HepG2 (cell line): ENCODE results near the gene PDZD7. TPM values are rescaled to one million over a fixed set of nuclear protein-coding genes. Genes with fewer than 3 reads are reported as not detected.
A peak's percentile ranks its signal among the peaks of the same experiment; 100 is the strongest.

Experiments used
- ARID2 ChIP-seq: sonication (generic); formaldehyde crosslinking; IDR thresholded peaks from 2 replicates; pipeline ENCODE4 v1.8.1; 2022; ENCODE audit warnings: mild to moderate bottlenecking, missing genetic modification reagents, borderline replicate concordance
- CENPBD1 ChIP-seq: sonication (generic); formaldehyde crosslinking; IDR thresholded peaks from 2 replicates; pipeline ENCODE4 v1.8.0; 2022; ENCODE audit warnings: missing genetic modification reagents, low read depth, mild to moderate bottlenecking, borderline replicate concordance
- CERS6 ChIP-seq: sonication (generic); formaldehyde crosslinking; IDR thresholded peaks from 2 replicates; pipeline ENCODE4 v1.5.0; 2020; ENCODE audit warnings: missing genetic modification reagents
- EED ChIP-seq: sonication (generic); formaldehyde crosslinking; IDR thresholded peaks from 2 replicates; pipeline ENCODE4 v1.5.0; 2020; ENCODE audit warnings: mild to moderate bottlenecking, missing genetic modification reagents
- ISX ChIP-seq: sonication (generic); formaldehyde crosslinking; conservative IDR thresholded peaks from 2 replicates; pipeline ENCODE4 v1.5.0; 2020; ENCODE audit warnings: missing genetic modification reagents
- NFYB ChIP-seq: sonication (generic); formaldehyde crosslinking; IDR thresholded peaks from 2 replicates; pipeline ENCODE4 v1.4.0; 2020; ENCODE audit warnings: missing genetic modification reagents
- NFYC ChIP-seq: IDR thresholded peaks from 2 replicates; pipeline ENCODE4 v1.6.1; 2016; ENCODE audit warnings: missing genetic modification reagents, missing compliant biosample characterization
- NR2F6 ChIP-seq, 2 experiments: IDR thresholded peaks; 2 replicates each; pipeline ENCODE4 v1.6.1; 2016; ENCODE audit warnings: antibody characterized with exemption in 1 of 2, mild to moderate bottlenecking in 1 of 2
- SATB2 ChIP-seq: sonication (generic); formaldehyde crosslinking; IDR thresholded peaks from 2 replicates; pipeline ENCODE4 v1.5.0; 2020; ENCODE audit warnings: missing genetic modification reagents
- SMYD3 ChIP-seq: sonication (generic); formaldehyde crosslinking; IDR thresholded peaks from 2 replicates; pipeline ENCODE4 v1.8.1; 2023; ENCODE audit warnings: mild to moderate bottlenecking, missing genetic modification reagents
- TGIF2 ChIP-seq: IDR thresholded peaks from 2 replicates; pipeline ENCODE4 v1.6.1; 2016; ENCODE audit warnings: control low read depth, missing compliant biosample characterization
- ZBTB39 ChIP-seq: sonication (generic); formaldehyde crosslinking; IDR thresholded peaks from 2 replicates; pipeline ENCODE4 v1.5.0; 2020; ENCODE audit warnings: missing genetic modification reagents
- ZBTB42 ChIP-seq: sonication (generic); formaldehyde crosslinking; IDR thresholded peaks from 2 replicates; pipeline ENCODE4 v1.5.0; 2020; ENCODE audit warnings: mild to moderate bottlenecking, missing genetic modification reagents
- ZFP90 ChIP-seq: sonication (generic); formaldehyde crosslinking; IDR thresholded peaks from 2 replicates; pipeline ENCODE4 v1.8.0; 2022; ENCODE audit warnings: missing genetic modification reagents, mild to moderate bottlenecking, inconsistent platforms, borderline replicate concordance
- ZFP91 ChIP-seq: sonication (generic); formaldehyde crosslinking; IDR thresholded peaks from 2 replicates; pipeline ENCODE4 v1.9.0; 2022; ENCODE audit warnings: missing genetic modification reagents, mild to moderate bottlenecking, borderline replicate concordance
- ZFYVE20 ChIP-seq: sonication (generic); formaldehyde crosslinking; IDR thresholded peaks from 2 replicates; pipeline ENCODE4 v1.8.0; 2023; ENCODE audit warnings: low read depth, mild to moderate bottlenecking, moderate library complexity, missing genetic modification reagents, borderline replicate concordance
- ZNF224 ChIP-seq: sonication (generic); formaldehyde crosslinking; IDR thresholded peaks from 2 replicates; pipeline ENCODE4 v1.5.0; 2020; ENCODE audit warnings: mild to moderate bottlenecking, missing genetic modification reagents
- ZNF251 ChIP-seq: sonication (generic); formaldehyde crosslinking; IDR thresholded peaks from 2 replicates; pipeline ENCODE4 v1.9.0; 2021; ENCODE audit warnings: mild to moderate bottlenecking, missing genetic modification reagents
- ZNF563 ChIP-seq: sonication (generic); formaldehyde crosslinking; IDR thresholded peaks from 2 replicates; pipeline ENCODE4 v1.8.0; 2022; ENCODE audit warnings: mild to moderate bottlenecking, moderate library complexity, missing genetic modification reagents
- ZNF777 ChIP-seq: sonication (generic); formaldehyde crosslinking; IDR thresholded peaks from 2 replicates; pipeline ENCODE4 v1.4.0; 2020; ENCODE audit warnings: missing genetic modification reagents
- ZSCAN25 ChIP-seq: sonication (generic); formaldehyde crosslinking; IDR thresholded peaks from 2 replicates; pipeline ENCODE4 v1.8.0; 2022; ENCODE audit warnings: mild to moderate bottlenecking, missing genetic modification reagents
- polyA plus RNA-seq, 8 experiments: library from polyadenylated mRNA; depleted of rRNA in 3 of 8; stranded (reverse) in 7 of 8; unstranded in 1 of 8; fragments of >200 nt; fragmentation: Illumina TruSeq in 4 of 8; extraction: Trizol in 4 of 8; gene quantifications; 2 replicates each; pipeline versions ENCODE4 v1.2.1 to v1.2.3, GENCODE V29; 2011 to 2016; ENCODE audit warnings: low read depth in 4 of 8, missing spikeins in 1 of 8, mixed read lengths in 1 of 8; ENCODE audit not compliant: insufficient read depth in 1 of 8
- total RNA-seq, 5 experiments: library from RNA; depleted of rRNA; stranded (reverse); fragments of >200 nt; fragmentation: Illumina TruSeq; extraction: Trizol; gene quantifications; 2 replicates each; pipeline ENCODE4 v1.2.3, GENCODE V29; 2016; ENCODE audit warnings: low read depth in 1 of 5
- TF ChIP-seq, protein P1 (sequence below): sonication (generic); formaldehyde crosslinking; IDR thresholded peaks from 2 replicates; pipeline ENCODE4 v1.5.1; 2020; ENCODE audit warnings: missing genetic modification reagents, mild to moderate bottlenecking, borderline replicate concordance

Gene PDZD7
- total and polyA plus RNA-seq, 2 of the 13 experiments (the other 11 are each of a cell fraction or from before 2014, with no cell fraction given) = 0.58 to 0.73 TPM

DNA sequence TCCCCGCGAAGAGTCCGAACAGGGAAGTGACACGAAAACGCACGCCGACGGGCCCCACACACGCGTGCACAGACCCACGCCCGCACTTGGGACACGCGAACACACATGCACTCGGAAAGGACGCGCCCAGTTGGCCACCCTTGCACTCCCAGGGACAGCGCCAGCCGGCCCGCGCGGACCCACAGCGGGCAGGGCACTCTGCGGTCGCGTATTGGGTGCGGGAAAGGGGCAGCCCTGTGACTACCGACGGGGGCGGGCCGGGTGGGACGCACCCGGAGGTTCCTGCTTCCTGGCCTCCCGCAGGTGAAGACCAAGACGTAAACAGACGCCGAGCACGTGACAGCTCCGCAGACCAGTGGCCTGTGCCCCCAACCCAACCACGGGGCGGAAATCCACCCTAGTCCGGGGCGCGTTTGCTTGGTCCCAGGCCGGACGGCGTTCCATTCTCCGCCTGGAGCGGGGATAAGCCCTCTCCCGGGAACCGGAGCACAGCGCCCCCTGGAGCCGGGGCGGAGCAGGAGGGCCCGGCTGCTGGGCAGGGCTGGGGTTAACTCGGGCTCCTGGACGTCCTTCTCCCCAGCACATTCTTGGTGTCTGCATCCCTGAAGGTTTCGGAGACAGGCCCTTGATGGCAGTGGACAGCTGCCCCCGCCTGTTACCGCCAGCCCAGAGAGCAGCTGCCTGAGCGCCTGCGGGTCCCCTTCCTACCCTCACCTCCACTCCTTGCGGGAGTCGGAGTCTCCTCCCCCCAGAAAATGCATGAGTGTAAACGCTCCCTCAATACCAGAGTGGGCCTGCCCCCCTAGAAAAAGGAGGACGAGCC lies 33.4 kb downstream of the PDZD7 start (continued):
- TF ChIP-seq ZFP91 (CRISPR knock-in tag) (peak; percentile 39; the same call in 1 of the 2 replicates), ZNF224 (CRISPR knock-in tag) (no peak), ZNF563 (no peak), ZBTB39 (no peak), ZFP90 (CRISPR knock-in tag) (no peak; the same call in 1 of the 2 replicates), CERS6 (CRISPR knock-in tag) (no peak), SATB2 (no peak), ISX (no peak), CENPBD1 (CRISPR knock-in tag) (no peak), TGIF2 (no peak), ZSCAN25 (CRISPR knock-in tag) (peak; percentile 15; the same call in 1 of the 2 replicates), NR2F6 (IDR thresholded peaks at IDR 0.05) (no peak; the same call in 1 of the 2 replicates), NR2F6 (CRISPR knock-in tag; IDR thresholded peaks at IDR 0.05) (no peak; the same call in 1 of the 2 replicates), NFYC (CRISPR knock-in tag) (peak; percentile 42), EED (CRISPR knock-in tag) (no peak), SMYD3 (CRISPR knock-in tag) (no peak), NFYB (CRISPR knock-in tag) (peak; percentile 58; the same call in 1 of the 2 replicates), ZFYVE20 (CRISPR knock-in tag) (no peak), ARID2 (CRISPR knock-in tag) (no peak), ZNF777 (CRISPR knock-in tag) (peak; percentile 63; the same call in 1 of the 2 replicates), ZBTB42 (peak; percentile 83), ZNF251 (CRISPR knock-in tag) (no peak)
- TF ChIP-seq, protein P1, sequence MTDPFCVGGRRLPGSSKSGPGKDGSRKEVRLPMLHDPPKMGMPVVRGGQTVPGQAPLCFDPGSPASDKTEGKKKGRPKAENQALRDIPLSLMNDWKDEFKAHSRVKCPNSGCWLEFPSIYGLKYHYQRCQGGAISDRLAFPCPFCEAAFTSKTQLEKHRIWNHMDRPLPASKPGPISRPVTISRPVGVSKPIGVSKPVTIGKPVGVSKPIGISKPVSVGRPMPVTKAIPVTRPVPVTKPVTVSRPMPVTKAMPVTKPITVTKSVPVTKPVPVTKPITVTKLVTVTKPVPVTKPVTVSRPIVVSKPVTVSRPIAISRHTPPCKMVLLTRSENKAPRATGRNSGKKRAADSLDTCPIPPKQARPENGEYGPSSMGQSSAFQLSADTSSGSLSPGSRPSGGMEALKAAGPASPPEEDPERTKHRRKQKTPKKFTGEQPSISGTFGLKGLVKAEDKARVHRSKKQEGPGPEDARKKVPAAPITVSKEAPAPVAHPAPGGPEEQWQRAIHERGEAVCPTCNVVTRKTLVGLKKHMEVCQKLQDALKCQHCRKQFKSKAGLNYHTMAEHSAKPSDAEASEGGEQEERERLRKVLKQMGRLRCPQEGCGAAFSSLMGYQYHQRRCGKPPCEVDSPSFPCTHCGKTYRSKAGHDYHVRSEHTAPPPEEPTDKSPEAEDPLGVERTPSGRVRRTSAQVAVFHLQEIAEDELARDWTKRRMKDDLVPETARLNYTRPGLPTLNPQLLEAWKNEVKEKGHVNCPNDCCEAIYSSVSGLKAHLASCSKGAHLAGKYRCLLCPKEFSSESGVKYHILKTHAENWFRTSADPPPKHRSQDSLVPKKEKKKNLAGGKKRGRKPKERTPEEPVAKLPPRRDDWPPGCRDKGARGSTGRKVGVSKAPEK = no peak
